Astrocyte of the spinal cord (primary cell): ENCODE results near the gene SDSL.
A peak's percentile ranks its signal among the peaks of the same experiment; 100 is the strongest.

Experiments
- DNase-seq: peaks from one replicate; pipeline ENCODE4 v3.0.0; 2011; ENCODE audit warnings: low read depth, low spot score
- H3K4me3 ChIP-seq: 2 replicates; pipeline ENCODE4 v1.5.1; 2011; ENCODE audit warnings: low read depth, mild to moderate bottlenecking, low read length, moderate library complexity
- in situ Hi-C: cut with HindIII; loops from 2 replicates; pipeline ENCODE4 v1.10.0; 2017; ENCODE audit warnings: low sequenced_read_pairs
- TF ChIP-seq, protein P1 (sequence below): IDR thresholded peaks from 2 replicates; pipeline ENCODE4 v1.5.1; 2012; ENCODE audit warnings: low read depth, mild to moderate bottlenecking, low read length, inconsistent platforms

SDSL gene

DNA sequence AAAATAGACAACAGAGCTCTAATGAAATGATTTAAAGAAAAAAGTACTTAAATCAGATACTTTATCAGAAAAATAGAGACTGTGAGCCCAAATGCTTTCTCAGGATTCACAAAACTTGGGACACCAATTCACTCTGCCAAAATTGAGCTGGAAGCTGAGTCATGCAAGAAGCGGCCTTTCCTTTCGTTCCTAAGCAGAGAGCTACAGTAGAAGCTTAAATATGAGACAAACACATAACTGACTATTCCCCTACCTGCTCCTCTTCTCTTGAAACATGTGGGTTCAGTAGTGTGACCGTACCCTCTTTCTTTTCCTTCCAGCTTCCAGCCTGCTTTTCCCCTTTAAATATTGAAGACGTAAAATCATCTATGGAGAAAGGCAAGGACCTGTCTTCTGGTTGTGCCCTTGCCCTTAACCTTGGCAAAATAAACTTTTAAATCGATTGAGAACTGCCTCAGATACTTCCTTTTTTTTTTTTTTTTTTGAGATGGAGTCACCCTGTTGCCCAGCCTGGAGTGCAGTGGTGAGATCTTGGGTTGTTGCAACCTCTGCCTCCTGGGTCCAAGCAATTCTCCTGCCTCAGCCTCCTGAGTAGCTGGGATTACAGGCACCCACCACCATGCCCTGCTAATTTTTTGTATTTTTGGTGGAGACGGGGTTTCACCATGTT lies 14.1 kb upstream of the SDSL start:
- no peak overlapping the region for H3K4me3 ChIP-seq
- TF ChIP-seq, protein P1, sequence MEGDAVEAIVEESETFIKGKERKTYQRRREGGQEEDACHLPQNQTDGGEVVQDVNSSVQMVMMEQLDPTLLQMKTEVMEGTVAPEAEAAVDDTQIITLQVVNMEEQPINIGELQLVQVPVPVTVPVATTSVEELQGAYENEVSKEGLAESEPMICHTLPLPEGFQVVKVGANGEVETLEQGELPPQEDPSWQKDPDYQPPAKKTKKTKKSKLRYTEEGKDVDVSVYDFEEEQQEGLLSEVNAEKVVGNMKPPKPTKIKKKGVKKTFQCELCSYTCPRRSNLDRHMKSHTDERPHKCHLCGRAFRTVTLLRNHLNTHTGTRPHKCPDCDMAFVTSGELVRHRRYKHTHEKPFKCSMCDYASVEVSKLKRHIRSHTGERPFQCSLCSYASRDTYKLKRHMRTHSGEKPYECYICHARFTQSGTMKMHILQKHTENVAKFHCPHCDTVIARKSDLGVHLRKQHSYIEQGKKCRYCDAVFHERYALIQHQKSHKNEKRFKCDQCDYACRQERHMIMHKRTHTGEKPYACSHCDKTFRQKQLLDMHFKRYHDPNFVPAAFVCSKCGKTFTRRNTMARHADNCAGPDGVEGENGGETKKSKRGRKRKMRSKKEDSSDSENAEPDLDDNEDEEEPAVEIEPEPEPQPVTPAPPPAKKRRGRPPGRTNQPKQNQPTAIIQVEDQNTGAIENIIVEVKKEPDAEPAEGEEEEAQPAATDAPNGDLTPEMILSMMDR = no peak
- DNase-seq = peak; percentile 37
- in situ Hi-C loops = no loop called here

GRCh38 chr12:113408756-113409298 lies 13.4 kb upstream of the SDSL start:
- in situ Hi-C loops = no loop called here
- TF ChIP-seq, protein P1 = no peak
- H3K4me3 ChIP-seq = no peak overlapping the region
- DNase-seq = no peak

DNA sequence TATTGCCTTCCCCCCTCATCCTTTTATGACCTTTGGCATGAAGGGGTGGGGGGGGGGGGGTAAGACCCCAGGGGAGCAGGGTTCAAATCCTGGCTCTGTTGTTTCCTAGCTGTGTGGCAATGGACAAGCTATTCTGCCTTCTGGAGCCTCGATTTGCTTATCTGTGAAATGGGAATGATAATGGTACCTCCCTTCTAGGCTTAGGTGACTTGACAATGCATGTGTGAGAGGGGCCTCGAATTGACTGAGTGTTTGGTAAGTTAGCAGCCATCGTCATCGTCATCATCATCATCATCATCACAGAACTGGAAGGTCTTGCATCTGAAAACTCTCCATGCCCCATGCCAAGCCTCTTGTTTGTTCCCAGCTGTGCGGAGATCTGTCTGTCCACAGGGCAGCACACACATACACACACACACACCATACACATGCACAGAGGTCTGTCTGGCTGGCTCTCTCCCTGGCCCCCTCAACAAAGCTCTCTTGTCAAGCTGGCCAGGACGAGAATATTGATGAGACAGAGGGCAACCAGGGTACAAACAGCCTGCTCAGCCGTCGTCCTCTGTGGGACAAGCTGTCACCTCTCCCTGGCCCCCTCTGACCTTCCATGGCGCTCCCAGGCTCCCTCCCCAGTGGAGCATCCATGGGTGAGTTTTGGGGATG lies 12.6 kb upstream of the SDSL start:
- TF ChIP-seq, protein P1 = no peak
- H3K4me3 ChIP-seq = no peak overlapping the region
- in situ Hi-C loops = no loop called here
- DNase-seq = no peak

DNA sequence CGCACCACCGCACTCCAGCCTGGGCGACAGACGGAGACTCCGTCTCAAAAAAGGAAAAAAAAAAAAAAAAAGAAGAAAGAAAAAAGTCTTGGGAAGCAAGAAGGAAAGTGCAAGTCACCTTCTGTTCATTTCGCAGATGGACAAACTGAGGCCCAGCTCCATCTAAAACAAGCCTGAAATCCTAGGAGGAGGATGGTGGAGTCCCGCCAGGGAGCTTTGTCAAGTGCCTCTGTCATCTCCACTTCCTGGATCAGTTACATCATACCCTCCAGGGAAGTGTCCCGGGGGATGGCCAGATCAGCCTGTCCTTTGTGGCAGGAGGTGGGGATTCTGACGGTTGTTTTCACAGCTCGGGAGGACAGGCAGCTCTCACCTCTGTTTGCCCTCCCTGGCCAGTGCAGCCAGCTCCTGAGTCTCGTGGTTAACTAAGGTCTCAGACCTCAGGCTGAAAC lies 8.7 kb upstream of the SDSL start:
- DNase-seq = no peak

GRCh38 chr12:113414519-113415038 lies 7.6 kb upstream of the SDSL start:
- in situ Hi-C loops = no loop called here
- TF ChIP-seq, protein P1 = no peak
- H3K4me3 ChIP-seq = no peak overlapping the region
- no peak for DNase-seq

More for the DNA sequence above, 8.7 kb upstream of the SDSL start:
- TF ChIP-seq, protein P1 = no peak
- no peak overlapping the region for H3K4me3 ChIP-seq
- in situ Hi-C loops = no loop called here

- no peak for DNase-seq
- TF ChIP-seq, protein P1 = no peak
- in situ Hi-C loops = no loop called here
- no peak overlapping the region for H3K4me3 ChIP-seq
These were observed 6.0 kb upstream of the SDSL start for GRCh38 chr12:113416091-113416754.
